22Rv1 (cell line): ENCODE data around the gene CD36.

Source experiments
- CTCF ChIP-seq: fragments of 450-650 bp; IDR thresholded peaks from 2 replicates; pipeline ENCODE4 v1.5.1; 2017; ENCODE audit warnings: mild to moderate bottlenecking
- ZFX ChIP-seq: fragments of 450-650 bp; IDR thresholded peaks from 2 replicates; pipeline ENCODE4 v1.6.1; 2017; ENCODE audit warnings: antibody characterized with exemption, borderline replicate concordance

GRCh38 chr7:80631421-80631820 is 7.0 kb upstream of the CD36 start:
- TF ChIP-seq CTCF (no peak), ZFX (no peak)
